HepG2 (cell line): ENCODE measurements around the gene ANK3. TPM values are rescaled to one million over a fixed set of nuclear protein-coding genes. Genes with fewer than 3 reads are reported as not detected.

Experiments
- ATAC-seq: fragments of 200-7000 bp; cut with Tn5 transposase; 3 replicates; pipeline ENCODE4 v1.9.1; 2020; ENCODE audit warnings: mild to moderate bottlenecking, moderate library complexity
- BruUV-seq: library from RNA; stranded (reverse); fragments of 400-500 nt; replicated peaks from 2 replicates; lab custom pipeline; 2021; lab: Mats Ljungman, UMichigan
- CTCF ChIA-PET: fragments of 300-600 bp; formaldehyde crosslinking; extraction: SDS; loops from one replicate; lab custom pipeline; 2021; ENCODE audit warnings: low total read pairs, inconsistent platforms, low intra/inter-chr PET ratio; lab: Yijun Ruan, JAX
- POLR2A ChIA-PET: fragments of 350-600 bp; sonication (Branson Sonifier 250); formaldehyde crosslinking; loops from one replicate; lab custom pipeline; 2020; ENCODE audit warnings: antibody characterized with exemption, inconsistent platforms; lab: Yijun Ruan, JAX
- DNase-seq: peaks from one replicate; pipeline ENCODE4 v3.0.0-alpha.2; 2015; ENCODE audit warnings: low spot score
- FAIRE-seq: peaks from 3 replicates; lab custom pipeline; 2011; peaks lifted over from hg19 to GRCh38; lab: Jason Lieb, UNC
- H2AFZ ChIP-seq: one replicate; pipeline ENCODE4 v1.6.1; 2011; ENCODE audit warnings: low read length, inconsistent platforms
- H3K27ac ChIP-seq: fragments of 300-600 bp; 3 replicates; pipeline ENCODE4 v1.8.0; 2011; ENCODE audit warnings: mixed run types, mild to moderate bottlenecking, mixed read lengths, low read length, inconsistent platforms; ENCODE audit not compliant: insufficient read depth; ENCODE audit errors: extremely low read length
- H3K27me3 ChIP-seq, 2 experiments: fragments of 200-600 bp in 1 of 2; 2 replicates in 1 of 2; 3 replicates in 1 of 2; pipeline versions ENCODE4 v1.6.0 to v1.8.0; 2011; ENCODE audit warnings: low read length in 2 of 2, mild to moderate bottlenecking in 2 of 2, moderate library complexity in 2 of 2, inconsistent platforms in 1 of 2; ENCODE audit not compliant: insufficient read depth in 2 of 2, control insufficient read depth in 1 of 2
- H3K36me3 ChIP-seq, 2 experiments: fragments of 200-600 bp in 1 of 2; replicated peaks in 1 of 2; 2 replicates in 1 of 2; 3 replicates in 1 of 2; pipeline versions ENCODE4 v1.5.1 to v1.8.0; 2011; ENCODE audit warnings: low read length in 2 of 2, inconsistent platforms in 1 of 2; ENCODE audit not compliant: insufficient read depth in 2 of 2, control insufficient read depth in 1 of 2
- H3K4me1 ChIP-seq: 2 replicates; pipeline ENCODE4 v1.5.1; 2012; ENCODE audit warnings: low read length, inconsistent platforms; ENCODE audit not compliant: insufficient read depth
- H3K4me2 ChIP-seq: 2 replicates; pipeline ENCODE4 v1.6.0; 2011; ENCODE audit warnings: low read depth, low read length, inconsistent platforms
- H3K4me3 ChIP-seq, 3 experiments: fragments of 200-600 bp in 1 of 3; sonication (generic), shearing (Covaris generic) in 1 of 3; replicated peaks in 1 of 3; 2 replicates each; pipeline ENCODE4 v1.5.1; 2011 to 2016; ENCODE audit warnings: low read length in 3 of 3, inconsistent platforms in 2 of 3, low read depth in 2 of 3, mild to moderate bottlenecking in 2 of 3, control low read depth in 1 of 3, mixed read lengths in 1 of 3; ENCODE audit not compliant: insufficient read depth in 1 of 3
- H3K79me2 ChIP-seq: one replicate; pipeline ENCODE4 v1.6.1; 2011; ENCODE audit warnings: low read length, inconsistent platforms; ENCODE audit not compliant: insufficient read depth
- H3K9ac ChIP-seq: 2 replicates; pipeline ENCODE4 v1.6.0; 2011; ENCODE audit warnings: mild to moderate bottlenecking, low read depth, low read length, inconsistent platforms; ENCODE audit not compliant: insufficient read depth
- H3K9me3 ChIP-seq: 2 replicates; pipeline ENCODE4 v1.5.1; 2012; ENCODE audit warnings: mild to moderate bottlenecking, low read length
- H4K20me1 ChIP-seq: 2 replicates; pipeline ENCODE4 v1.6.0; 2011; ENCODE audit warnings: inconsistent platforms, mild to moderate bottlenecking, low read length, moderate library complexity; ENCODE audit not compliant: insufficient read depth
- ADNP ChIP-seq: sonication (generic); formaldehyde crosslinking; IDR thresholded peaks from 2 replicates; pipeline ENCODE4 v1.4.0; 2020; ENCODE audit warnings: missing genetic modification reagents
- ATF7-NPFF ChIP-seq: sonication (generic); formaldehyde crosslinking; IDR thresholded peaks from 2 replicates; pipeline ENCODE4 v1.8.1; 2023; ENCODE audit warnings: mild to moderate bottlenecking, low read depth, missing genetic modification reagents, moderate library complexity
- CREM ChIP-seq, 2 experiments: sonication (generic) in 1 of 2; formaldehyde crosslinking in 1 of 2; IDR thresholded peaks; 2 replicates each; pipeline versions ENCODE4 v1.4.0 to v1.6.1; 2016 to 2020; ENCODE audit warnings: antibody characterized with exemption in 1 of 2, mild to moderate bottlenecking in 1 of 2, missing genetic modification reagents in 1 of 2
- KDM5A ChIP-seq: fragments of 200-600 bp; sonication (generic); IDR thresholded peaks from 2 replicates; pipeline ENCODE4 v1.7.0; 2018; ENCODE audit warnings: antibody characterized with exemption, mild to moderate bottlenecking, low read length, borderline replicate concordance
- NFE2L2 ChIP-seq: fragments of 150-350 bp; IDR thresholded peaks from 2 replicates; pipeline ENCODE4 v1.6.1; 2014; ENCODE audit warnings: low read length
- ZNF143 ChIP-seq: sonication (generic); formaldehyde crosslinking; IDR thresholded peaks from 2 replicates; pipeline ENCODE4 v1.4.0; 2020; ENCODE audit warnings: missing genetic modification reagents
- ZNF274 ChIP-seq: sonication (generic); formaldehyde crosslinking; IDR thresholded peaks from 2 replicates; pipeline ENCODE4 v1.5.1; 2020; ENCODE audit warnings: mild to moderate bottlenecking, missing genetic modification reagents
- ZNF326 ChIP-seq: sonication (generic); formaldehyde crosslinking; IDR thresholded peaks from 2 replicates; pipeline ENCODE4 v1.4.0; 2020; ENCODE audit warnings: missing genetic modification reagents, borderline replicate concordance
- ZNF598 ChIP-seq: sonication (generic); formaldehyde crosslinking; IDR thresholded peaks from 2 replicates; pipeline ENCODE4 v1.5.1; 2020; ENCODE audit warnings: mild to moderate bottlenecking, missing genetic modification reagents, borderline replicate concordance
- ZSCAN12 ChIP-seq: sonication (generic); formaldehyde crosslinking; IDR thresholded peaks from 2 replicates; pipeline ENCODE4 v1.9.0; 2021; ENCODE audit warnings: mild to moderate bottlenecking, missing genetic modification reagents
- WGBS: methylation state at CpG from one replicate; pipeline ENCODE4 v1.1.6; 2017; ENCODE audit warnings: low lambda C conversion rate; 5-methylcytosine and 5-hydroxymethylcytosine counted together
- in situ Hi-C: cut with HindIII; loops from 2 replicates; pipeline ENCODE4 v1.10.0; 2017; ENCODE audit warnings: low pct_unique_long_range_greater_than_20kb; ENCODE audit not compliant: extremely low pct_ligation_motif_present
- intact Hi-C: fragments of 100-400 bp; cut with micrococcal nuclease; formaldehyde crosslinking; loops from one replicate; pipeline ENCODE4 v1.10.0; 2022; ENCODE audit not compliant: unreplicated experiment
- polyA plus RNA-seq, 8 experiments: library from polyadenylated mRNA; depleted of rRNA in 3 of 8; stranded (reverse) in 7 of 8; unstranded in 1 of 8; fragments of >200 nt; fragmentation: Illumina TruSeq in 4 of 8; extraction: Trizol in 4 of 8; gene quantifications; 2 replicates each; pipeline versions ENCODE4 v1.2.1 to v1.2.3, GENCODE V29; 2011 to 2016; ENCODE audit warnings: low read depth in 4 of 8, missing spikeins in 1 of 8, mixed read lengths in 1 of 8; ENCODE audit not compliant: insufficient read depth in 1 of 8
- total RNA-seq, 5 experiments: library from RNA; depleted of rRNA; stranded (reverse); fragments of >200 nt; fragmentation: Illumina TruSeq; extraction: Trizol; gene quantifications; 2 replicates each; pipeline ENCODE4 v1.2.3, GENCODE V29; 2016; ENCODE audit warnings: low read depth in 1 of 5

Gene ANK3
- total and polyA plus RNA-seq, 2 of the 13 experiments (the other 11 are each of a cell fraction or from before 2014, with no cell fraction given) = not detected

DNA sequence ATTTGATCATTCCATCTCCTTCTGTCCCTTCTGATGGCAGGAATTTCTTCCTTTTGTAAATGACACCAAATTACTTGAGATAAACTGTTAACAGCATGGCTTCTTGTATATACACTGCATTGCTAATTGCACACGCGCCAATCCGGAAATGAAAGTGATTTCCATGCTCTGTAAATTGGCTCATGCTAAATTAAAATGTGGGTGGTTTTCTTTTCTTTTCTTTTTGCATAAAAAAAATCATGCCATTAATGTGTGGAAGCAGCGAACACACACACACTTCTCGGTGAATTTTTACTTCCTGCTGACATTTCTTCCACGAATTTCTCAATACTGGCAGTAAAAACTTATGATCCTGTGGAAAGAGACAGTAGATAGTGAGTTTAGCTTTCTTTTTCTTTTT, 360.2 kb downstream of the ANK3 start:
- Histone ChIP-seq H3K9me3 (no peaks in the 10 kb centered on the region), H3K4me3 (no peak overlapping the region), H2AFZ (no peak overlapping the region), H3K79me2 (no peaks in the 10 kb centered on the region), H4K20me1 (no peaks in the 10 kb centered on the region), H3K27me3 (no peaks in the 10 kb centered on the region), H3K4me1 (no peaks in the 10 kb centered on the region), H3K4me2 (no peak overlapping the region), H3K27ac (no peak overlapping the region), H3K36me3 (no peaks in the 10 kb centered on the region), H3K9ac (no peak overlapping the region)
- intact Hi-C loops (no loop called here), in situ Hi-C loops (loop anchor here (25.0 kb wide), 2 partner anchors 167 to 1242 kb away; no protein-coding TSS in a partner anchor)
- ATAC-seq (no peak), DNase-seq (no peak), FAIRE-seq (no peak)
- POLR2A ChIA-PET = no interaction called here
- WGBS = 41% methylated on average over 6 of the region's 6 CpGs
- no peak for TF ChIP-seq ZNF598
- TF ChIP-seq ZNF143 (CRISPR knock-in tag) = no peak
- no peak for TF ChIP-seq ZNF326 (CRISPR knock-in tag)
- no peak for TF ChIP-seq KDM5A
- no peak for TF ChIP-seq NFE2L2
- BruUV-seq = no TSS peak
- CTCF ChIA-PET = no interaction called here

DNA sequence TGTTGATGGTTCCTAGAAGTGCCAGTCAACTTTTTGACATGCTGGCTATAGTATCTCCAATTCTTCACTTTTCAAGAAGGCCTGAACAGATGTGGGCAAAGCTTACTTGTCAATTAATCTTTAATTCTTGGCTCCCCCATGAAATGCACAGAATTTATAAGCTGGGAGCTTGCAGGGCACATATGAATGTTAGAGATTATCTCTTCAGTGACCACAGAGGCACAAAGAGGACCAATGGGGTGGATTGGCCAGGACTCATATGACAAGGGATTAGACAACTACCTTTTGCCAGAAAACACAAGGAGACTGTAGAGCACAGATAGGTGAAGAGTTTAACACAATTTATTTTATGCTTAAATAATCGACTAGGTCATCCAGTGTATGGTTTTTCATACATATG, 361.6 kb downstream of the ANK3 start:
- Histone ChIP-seq H3K27ac (no peak overlapping the region), H3K4me2 (no peak overlapping the region), H3K4me1 (no peaks in the 10 kb centered on the region), H3K79me2 (no peaks in the 10 kb centered on the region), H3K36me3 (no peaks in the 10 kb centered on the region), H2AFZ (no peak overlapping the region)
- FAIRE-seq = no peak
- no TSS peak for BruUV-seq
- ATAC-seq = no peak
- intact Hi-C loops = no loop called here
- no peak for TF ChIP-seq ZSCAN12 (CRISPR knock-in tag)
- no peak for TF ChIP-seq CREM (IDR thresholded peaks at IDR 0.05)
- no peak for TF ChIP-seq CREM (CRISPR knock-in tag; IDR thresholded peaks at IDR 0.05)
- TF ChIP-seq ATF7-NPFF = no peak
- TF ChIP-seq ADNP = no peak
- no peak for TF ChIP-seq ZNF274 (CRISPR knock-in tag)
- TF ChIP-seq, all 625 proteins: peak for 0
- no peak overlapping the region for H3K4me3 ChIP-seq
- in situ Hi-C loops = loop anchor here (25.0 kb wide), 2 partner anchors 166 to 1241 kb away; no protein-coding TSS in a partner anchor
- no peak for DNase-seq
- 0% methylated on average over 1 of the region's 1 CpG for WGBS
- no peaks in the 10 kb centered on the region for H3K9me3 ChIP-seq
- POLR2A ChIA-PET = no interaction called here
- no peaks in the 10 kb centered on the region; a peak in 1 of 5 replicates for H3K27me3 ChIP-seq
- no peaks in the 10 kb centered on the region for H4K20me1 ChIP-seq
- CTCF ChIA-PET = no interaction called here
- H3K9ac ChIP-seq = no peak overlapping the region
